HepG2 (cell line): ENCODE measurements around the gene TMEM9. TPM values are rescaled to one million over a fixed set of nuclear protein-coding genes. Genes with fewer than 3 reads are reported as not detected.

Source experiments
- polyA plus RNA-seq, 8 experiments: library from polyadenylated mRNA; depleted of rRNA in 3 of 8; stranded (reverse) in 7 of 8; unstranded in 1 of 8; fragments of >200 nt; fragmentation: Illumina TruSeq in 4 of 8; extraction: Trizol in 4 of 8; gene quantifications; 2 replicates each; pipeline versions ENCODE4 v1.2.1 to v1.2.3, GENCODE V29; 2011 to 2016; ENCODE audit warnings: low read depth in 4 of 8, missing spikeins in 1 of 8, mixed read lengths in 1 of 8; ENCODE audit not compliant: insufficient read depth in 1 of 8
- total RNA-seq, 5 experiments: library from RNA; depleted of rRNA; stranded (reverse); fragments of >200 nt; fragmentation: Illumina TruSeq; extraction: Trizol; gene quantifications; 2 replicates each; pipeline ENCODE4 v1.2.3, GENCODE V29; 2016; ENCODE audit warnings: low read depth in 1 of 5

The TMEM9 gene
- total and polyA plus RNA-seq, 2 of the 13 experiments (the other 11 are each of a cell fraction or from before 2014, with no cell fraction given): 60.9 to 102 TPM

Other genes starting within 250 kb of the TMEM9 start
- 0.13 and 0.20 TPM in 2 replicates for gene KIF21B, start 130.8 kb downstream of the TMEM9 start, total RNA-seq (2016; rRNA removed; fragmentation: Illumina TruSeq; extraction: Trizol)
- 0.17 and 0.22 TPM in 2 replicates for gene KIF21B, start 130.8 kb downstream of the TMEM9 start, polyA plus RNA-seq (2011; rRNA removed)
- not detected in 2 replicates for gene CACNA1S, start 42.0 kb downstream of the TMEM9 start, total RNA-seq (2016; rRNA removed; fragmentation: Illumina TruSeq; extraction: Trizol)
- not detected in 2 replicates for gene CACNA1S, start 42.0 kb downstream of the TMEM9 start, polyA plus RNA-seq (2011; rRNA removed)
- not detected in 2 replicates for gene ASCL5, start 27.3 kb downstream of the TMEM9 start, total RNA-seq (2016; rRNA removed; fragmentation: Illumina TruSeq; extraction: Trizol)
- not detected in 2 replicates for gene ASCL5, start 27.3 kb downstream of the TMEM9 start, polyA plus RNA-seq (2011; rRNA removed)
- gene IGFN1, start 36.4 kb upstream of the TMEM9 start, total RNA-seq (2016; rRNA removed; fragmentation: Illumina TruSeq; extraction: Trizol): 0.04 TPM in 1 of 2 replicates, not detected in the other
- gene IGFN1, start 36.4 kb upstream of the TMEM9 start, polyA plus RNA-seq (2011; rRNA removed): 0.05 and 0.22 TPM in 2 replicates
- gene PKP1, start 129.0 kb upstream of the TMEM9 start, total RNA-seq (2016; rRNA removed; fragmentation: Illumina TruSeq; extraction: Trizol): not detected in 2 replicates
- gene PKP1, start 129.0 kb upstream of the TMEM9 start, polyA plus RNA-seq (2011; rRNA removed): not detected in 2 replicates
- gene TNNT2, start 223.2 kb upstream of the TMEM9 start, total RNA-seq (2016; rRNA removed; fragmentation: Illumina TruSeq; extraction: Trizol): 0.20 TPM in 1 of 2 replicates, not detected in the other
- gene TNNT2, start 223.2 kb upstream of the TMEM9 start, polyA plus RNA-seq (2011; rRNA removed): 0.63 and 1.3 TPM in 2 replicates
- gene LAD1, start 244.8 kb upstream of the TMEM9 start, total RNA-seq (2016; rRNA removed; fragmentation: Illumina TruSeq; extraction: Trizol): 41.2 and 65.6 TPM in 2 replicates
- 10.8 and 16.3 TPM in 2 replicates for gene LAD1, start 244.8 kb upstream of the TMEM9 start, polyA plus RNA-seq (2011; rRNA removed)